A673 (cell line): ENCODE data around the gene PRPF40B. TPM values are rescaled to one million over a fixed set of nuclear protein-coding genes. Genes with fewer than 3 reads are reported as not detected.

Experiments
- BruUV-seq: library from RNA; stranded (reverse); fragments of 400-500 nt; replicated peaks from 2 replicates; lab custom pipeline; 2021; lab: Mats Ljungman, UMichigan
- CTCF ChIA-PET: fragments of 300-600 bp; sonication (Branson Sonifier 250); formaldehyde crosslinking; loops from one replicate; lab custom pipeline; 2022; ENCODE audit warnings: antibody characterized with exemption; lab: Charles Lee
- POLR2A ChIA-PET: fragments of 300-600 bp; sonication (Branson Sonifier 250); formaldehyde crosslinking; loops from one replicate; lab custom pipeline; 2022; ENCODE audit warnings: antibody characterized with exemption; ENCODE audit not compliant: low non-redundant PET; lab: Charles Lee
- DNase-seq: peaks from one replicate; pipeline ENCODE4 v3.0.0-alpha.2; 2015; ENCODE audit warnings: low spot score
- H3K27ac ChIP-seq: fragments of 200-600 bp; sonication (generic); 2 replicates; pipeline ENCODE4 v1.5.1; 2016; ENCODE audit warnings: mixed run types, low read depth, mild to moderate bottlenecking, mixed read lengths, antibody characterized with exemption, low read length; ENCODE audit not compliant: poor library complexity, severe bottlenecking
- H3K27me3 ChIP-seq: fragments of 200-600 bp; sonication (generic); replicated peaks from 2 replicates; pipeline ENCODE4 v1.6.1; 2017; ENCODE audit warnings: mixed run types, low read depth, mild to moderate bottlenecking, mixed read lengths, antibody characterized with exemption, low read length; ENCODE audit not compliant: insufficient read depth, poor library complexity
- H3K36me3 ChIP-seq: fragments of 200-600 bp; sonication (generic); 2 replicates; pipeline ENCODE4 v1.6.1; 2016; ENCODE audit warnings: mixed run types, mild to moderate bottlenecking, mixed read lengths, antibody characterized with exemption, low read length; ENCODE audit not compliant: insufficient read depth, poor library complexity, severe bottlenecking
- H3K4me1 ChIP-seq: fragments of 200-600 bp; sonication (generic); 2 replicates; pipeline ENCODE4 v1.6.1; 2017; ENCODE audit warnings: mixed run types, mild to moderate bottlenecking, mixed read lengths, antibody characterized with exemption, low read length; ENCODE audit not compliant: insufficient read depth, poor library complexity, severe bottlenecking
- H3K4me3 ChIP-seq: fragments of 200-600 bp; sonication (generic); 2 replicates; pipeline ENCODE4 v1.5.1; 2016; ENCODE audit warnings: low read depth, mixed run types, mild to moderate bottlenecking, mixed read lengths, low read length; ENCODE audit not compliant: poor library complexity, severe bottlenecking
- H3K9me3 ChIP-seq: fragments of 200-600 bp; sonication (generic); 2 replicates; pipeline ENCODE4 v1.6.1; 2016; ENCODE audit warnings: mixed run types, low read depth, mild to moderate bottlenecking, mixed read lengths, antibody characterized with exemption, low read length; ENCODE audit not compliant: poor library complexity, severe bottlenecking
- CTCF ChIP-seq: fragments of 300-800, 200-600 bp; sonication (generic); conservative IDR thresholded peaks from 2 replicates; pipeline ENCODE4 v1.5.1; 2017; ENCODE audit warnings: low read depth, mild to moderate bottlenecking, antibody characterized with exemption, low read length, moderate library complexity, mixed read lengths
- EZH2 ChIP-seq: fragments of 200-600 bp; sonication (generic); IDR thresholded peaks from 2 replicates; pipeline ENCODE4 v1.6.1; 2017; ENCODE audit warnings: borderline replicate concordance, low read depth, mild to moderate bottlenecking, mixed read lengths, antibody characterized with exemption, low read length; ENCODE audit not compliant: poor library complexity, severe bottlenecking
- intact Hi-C: fragments of 100-400 bp; cut with micrococcal nuclease; formaldehyde crosslinking; loops from one replicate; pipeline ENCODE4 v1.10.0; 2022; ENCODE audit not compliant: unreplicated experiment
- total RNA-seq: library from RNA; stranded (reverse); gene quantifications from 2 replicates; pipeline ENCODE4 v1.2.3, GENCODE V29; 2021

PRPF40B gene
- total RNA-seq, 1 experiment from 2014 or later, result 14.0 TPM

DNA sequence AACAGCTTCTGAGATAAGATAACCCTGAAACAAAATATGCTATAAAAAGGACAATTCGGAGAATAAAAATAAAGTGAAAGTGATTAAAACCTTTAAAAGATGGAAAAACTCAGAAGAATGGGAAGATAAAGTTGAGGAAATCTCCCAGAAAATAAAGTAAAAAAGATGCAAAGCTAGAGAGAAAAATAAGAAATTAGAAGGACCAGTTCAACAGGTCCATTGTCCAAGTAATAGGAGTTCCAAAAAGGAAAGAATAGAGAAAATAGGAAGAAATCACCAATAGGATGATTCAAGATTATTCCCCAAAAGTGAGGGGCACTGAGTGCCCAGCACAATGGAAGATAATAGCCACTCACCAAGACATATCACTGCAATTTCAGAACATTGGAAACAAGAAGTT lies 4.8 kb upstream of the PRPF40B start:
- no peaks in the 10 kb centered on the region for H3K36me3 ChIP-seq
- POLR2A ChIA-PET, result no interaction called here
- BruUV-seq, result no TSS peak
- H3K9me3 ChIP-seq, result no peaks in the 10 kb centered on the region
- no peak overlapping the region for H3K4me3 ChIP-seq
- no peaks in the 10 kb centered on the region for H3K27me3 ChIP-seq
- no peak overlapping the region for H3K27ac ChIP-seq
- TF ChIP-seq CTCF (no peak), EZH2 (no peak)
- no peak for DNase-seq
- intact Hi-C loops, result no loop called here
- CTCF ChIA-PET, result no interaction called here
- peaks cover 25% of the 10 kb centered on the region for H3K4me1 ChIP-seq

- no peak for DNase-seq
- H3K9me3 ChIP-seq, result no peaks in the 10 kb centered on the region
- POLR2A ChIA-PET, result interaction anchor here (0.6 kb wide), 1 partner anchor 184 kb away, joined by 4 read pairs; no protein-coding TSS in a partner anchor
- peaks cover 25% of the 10 kb centered on the region for H3K4me1 ChIP-seq
- no TSS peak for BruUV-seq
- H3K27ac ChIP-seq, result no peak overlapping the region
- H3K36me3 ChIP-seq, result no peaks in the 10 kb centered on the region
- H3K4me3 ChIP-seq, result no peak overlapping the region
- CTCF ChIA-PET, result no interaction called here
- no peaks in the 10 kb centered on the region for H3K27me3 ChIP-seq
- no peak for TF ChIP-seq EZH2
- TF ChIP-seq CTCF, result no peak
- intact Hi-C loops, result no loop called here
Measured at GRCh38 chr12:49619286-49619685, 4.1 kb upstream of the PRPF40B start.

DNA sequence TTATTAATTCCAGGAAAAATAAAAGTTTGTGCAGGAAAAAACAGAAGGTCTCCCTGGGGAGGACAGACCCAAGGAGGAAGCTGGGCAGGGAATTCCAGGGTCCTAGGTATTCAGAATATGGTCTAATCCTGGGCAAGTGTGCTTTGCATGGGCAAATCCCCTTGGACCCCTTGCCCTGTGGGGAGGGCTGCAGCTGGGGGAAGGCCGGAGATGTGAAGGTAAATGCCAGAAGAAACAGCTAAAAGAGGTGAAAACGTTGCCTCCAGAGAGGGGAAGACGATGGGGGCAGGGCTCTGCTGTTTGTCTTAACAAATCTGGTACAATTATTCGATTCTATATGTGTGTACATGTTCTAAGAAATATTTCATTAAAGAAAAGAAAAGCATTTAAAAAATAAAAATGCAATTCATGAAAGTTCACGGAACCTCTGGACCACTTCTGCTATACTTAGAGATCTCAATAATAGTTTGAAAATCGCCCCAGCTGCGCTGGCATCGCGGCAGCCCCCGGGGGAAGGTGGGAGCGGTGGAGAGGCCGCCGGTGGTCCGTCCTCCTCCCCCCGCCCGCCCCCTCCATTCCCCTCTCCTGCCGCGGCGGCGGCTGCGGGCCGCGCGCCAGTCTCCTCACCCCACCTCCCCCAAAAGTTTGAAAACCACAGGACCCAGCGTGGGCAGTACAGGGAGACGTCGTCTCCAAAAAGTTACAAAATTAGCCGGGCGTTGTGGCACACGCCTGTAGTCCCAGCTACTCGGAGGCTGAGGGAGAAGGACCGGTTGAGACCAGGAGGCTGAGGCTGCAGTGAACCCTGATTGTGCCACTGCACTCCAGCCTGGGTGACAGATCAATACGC lies 1.5 kb upstream of the PRPF40B start:
- ChIA-PET POLR2A (no interaction called here), CTCF (interaction anchor here (0.7 kb wide), 1 partner anchor 41 kb away, joined by 3 read pairs; no protein-coding TSS in a partner anchor)
- DNase-seq, result no peak
- Histone ChIP-seq H3K27me3 (no peaks in the 10 kb centered on the region), H3K27ac (peak overlapping the region; percentile 79), H3K36me3 (no peaks in the 10 kb centered on the region), H3K4me3 (peak overlapping the region; percentile 48), H3K4me1 (peaks cover 25% of the 10 kb centered on the region), H3K9me3 (no peaks in the 10 kb centered on the region)
- TF ChIP-seq EZH2 (no peak), CTCF (no peak)
- intact Hi-C loops, result no loop called here
- BruUV-seq, result no TSS peak
